Smooth muscle cell (in vitro differentiated cells): ENCODE data around the gene SPAG9. TPM values are rescaled to one million over a fixed set of nuclear protein-coding genes. Genes with fewer than 3 reads are reported as not detected.

Source experiments
- DNase-seq: peaks from one replicate; lab custom pipeline; 2025; ENCODE audit not compliant: unreplicated experiment; lab: John Stamatoyannopoulos, UW
- H2AFZ ChIP-seq: fragments of 200-600 bp; sonication (generic); 2 replicates; pipeline ENCODE4 v1.6.0; 2016; ENCODE audit warnings: antibody characterized with exemption, low read depth, mild to moderate bottlenecking
- H3F3A ChIP-seq: fragments of 200-600 bp; sonication (generic); 2 replicates; pipeline ENCODE4 v1.6.0; 2017; ENCODE audit warnings: antibody characterized with exemption, low read depth
- H3K27ac ChIP-seq: fragments of 200-600 bp; sonication (generic); 2 replicates; pipeline ENCODE4 v1.5.1; 2016; ENCODE audit warnings: low read depth, mild to moderate bottlenecking
- H3K27me3 ChIP-seq: fragments of 200-600 bp; sonication (generic); 2 replicates; pipeline ENCODE4 v1.6.1; 2016; ENCODE audit warnings: low read depth, mild to moderate bottlenecking
- H3K36me3 ChIP-seq: fragments of 200-600 bp; sonication (generic); 2 replicates; pipeline ENCODE4 v1.5.1; 2016; ENCODE audit warnings: low read depth
- H3K4me1 ChIP-seq: fragments of 200-600 bp; sonication (generic); 2 replicates; pipeline ENCODE4 v1.5.1; 2016; ENCODE audit warnings: low read depth
- H3K4me2 ChIP-seq: fragments of 200-600 bp; sonication (generic); 2 replicates; pipeline ENCODE4 v1.6.0; 2016; ENCODE audit warnings: mild to moderate bottlenecking
- H3K4me3 ChIP-seq: fragments of 200-600 bp; sonication (generic); 2 replicates; pipeline ENCODE4 v1.5.1; 2016; ENCODE audit warnings: mild to moderate bottlenecking
- H3K79me2 ChIP-seq: fragments of 200-600 bp; sonication (generic); 2 replicates; pipeline ENCODE4 v1.6.0; 2016; ENCODE audit warnings: low read depth, mild to moderate bottlenecking
- H3K9ac ChIP-seq: fragments of 200-600 bp; sonication (generic); 2 replicates; pipeline ENCODE4 v1.6.0; 2016; ENCODE audit warnings: low read depth
- H3K9me3 ChIP-seq: fragments of 200-600 bp; sonication (generic); replicated peaks from 2 replicates; pipeline ENCODE4 v1.5.1; 2016; ENCODE audit warnings: low read depth
- H4K20me1 ChIP-seq: fragments of 200-600 bp; sonication (generic); 2 replicates; pipeline ENCODE4 v1.6.0; 2016; ENCODE audit warnings: low read depth
- WGBS: methylation state at CpG from one replicate; pipeline ENCODE4 v1.1.7; 2016; ENCODE audit warnings: low lambda C conversion rate; 5-methylcytosine and 5-hydroxymethylcytosine counted together
- polyA plus RNA-seq: library from polyadenylated mRNA; unstranded; fragments of >200 nt; fragmentation: Nextera tagmentation; extraction: Ambion mirVana; gene quantifications from 2 replicates; pipeline ENCODE4 v1.2.1, GENCODE V29; 2016
- total RNA-seq: library from RNA; depleted of rRNA; stranded (reverse); fragments of >200 nt; gene quantifications from 2 replicates; pipeline ENCODE4 v1.2.3, GENCODE V29; 2014
- TF ChIP-seq, protein P1 (sequence below): fragments of 200-600 bp; sonication (generic); IDR thresholded peaks from 2 replicates; pipeline ENCODE4 v1.5.1; 2017; ENCODE audit warnings: borderline replicate concordance, mild to moderate bottlenecking, antibody characterized with exemption; ENCODE audit not compliant: insufficient read depth, poor library complexity, severe bottlenecking

Gene SPAG9
- total and polyA plus RNA-seq, 2 experiments from 2014 or later, result 29.1 to 64.8 TPM

- H3F3A ChIP-seq, result no peaks in the 10 kb centered on the region
- WGBS, result 85% methylated on average over 18 of the region's 18 CpGs
- H3K4me3 ChIP-seq, result no peak overlapping the region
These were observed 203.8 kb downstream of the SPAG9 start for GRCh38 chr17:50916708-50917417.

GRCh38 chr17:50916026-50916707 is 204.5 kb downstream of the SPAG9 start:
- no peaks in the 10 kb centered on the region for H3K79me2 ChIP-seq
- H3F3A ChIP-seq, result no peaks in the 10 kb centered on the region
- no peak overlapping the region for H3K4me3 ChIP-seq
- H3K9me3 ChIP-seq, result no peaks in the 10 kb centered on the region
- H3K9ac ChIP-seq, result no peak overlapping the region
- no peaks in the 10 kb centered on the region for H3K27me3 ChIP-seq
- TF ChIP-seq, protein P1, sequence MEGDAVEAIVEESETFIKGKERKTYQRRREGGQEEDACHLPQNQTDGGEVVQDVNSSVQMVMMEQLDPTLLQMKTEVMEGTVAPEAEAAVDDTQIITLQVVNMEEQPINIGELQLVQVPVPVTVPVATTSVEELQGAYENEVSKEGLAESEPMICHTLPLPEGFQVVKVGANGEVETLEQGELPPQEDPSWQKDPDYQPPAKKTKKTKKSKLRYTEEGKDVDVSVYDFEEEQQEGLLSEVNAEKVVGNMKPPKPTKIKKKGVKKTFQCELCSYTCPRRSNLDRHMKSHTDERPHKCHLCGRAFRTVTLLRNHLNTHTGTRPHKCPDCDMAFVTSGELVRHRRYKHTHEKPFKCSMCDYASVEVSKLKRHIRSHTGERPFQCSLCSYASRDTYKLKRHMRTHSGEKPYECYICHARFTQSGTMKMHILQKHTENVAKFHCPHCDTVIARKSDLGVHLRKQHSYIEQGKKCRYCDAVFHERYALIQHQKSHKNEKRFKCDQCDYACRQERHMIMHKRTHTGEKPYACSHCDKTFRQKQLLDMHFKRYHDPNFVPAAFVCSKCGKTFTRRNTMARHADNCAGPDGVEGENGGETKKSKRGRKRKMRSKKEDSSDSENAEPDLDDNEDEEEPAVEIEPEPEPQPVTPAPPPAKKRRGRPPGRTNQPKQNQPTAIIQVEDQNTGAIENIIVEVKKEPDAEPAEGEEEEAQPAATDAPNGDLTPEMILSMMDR, result no peak
- no peak for DNase-seq
- WGBS, result 86% methylated on average over 2 of the region's 2 CpGs
- H3K4me1 ChIP-seq, result peaks cover 27% of the 10 kb centered on the region
- H3K4me2 ChIP-seq, result no peak overlapping the region
- no peaks in the 10 kb centered on the region for H3K36me3 ChIP-seq
- H3K27ac ChIP-seq, result no peak overlapping the region
- no peaks in the 10 kb centered on the region for H4K20me1 ChIP-seq
- H2AFZ ChIP-seq, result no peak overlapping the region

More at GRCh38 chr17:50916708-50917417, 203.8 kb downstream of the SPAG9 start:
- no peaks in the 10 kb centered on the region for H3K36me3 ChIP-seq
- no peaks in the 10 kb centered on the region for H3K27me3 ChIP-seq
- H4K20me1 ChIP-seq, result no peaks in the 10 kb centered on the region
- TF ChIP-seq, protein P1, result no peak
- no peak overlapping the region for H3K9ac ChIP-seq
- no peak overlapping the region for H3K27ac ChIP-seq
- DNase-seq, result no peak
- H2AFZ ChIP-seq, result no peak overlapping the region
- no peaks in the 10 kb centered on the region for H3K9me3 ChIP-seq
- no peaks in the 10 kb centered on the region for H3K79me2 ChIP-seq
- no peak overlapping the region for H3K4me2 ChIP-seq
- H3K4me1 ChIP-seq, result peaks cover 27% of the 10 kb centered on the region

- no peak overlapping the region for H2AFZ ChIP-seq
- WGBS, result 90% methylated on average over 11 of the region's 11 CpGs
- DNase-seq, result no peak
- H3K4me2 ChIP-seq, result no peak overlapping the region
- no peaks in the 10 kb centered on the region for H3F3A ChIP-seq
- no peaks in the 10 kb centered on the region for H3K9me3 ChIP-seq
- H3K36me3 ChIP-seq, result no peaks in the 10 kb centered on the region
- H4K20me1 ChIP-seq, result no peaks in the 10 kb centered on the region
- H3K79me2 ChIP-seq, result no peaks in the 10 kb centered on the region
- peaks cover 18% of the 10 kb centered on the region for H3K4me1 ChIP-seq
- H3K27me3 ChIP-seq, result no peaks in the 10 kb centered on the region
- no peak overlapping the region for H3K4me3 ChIP-seq
- TF ChIP-seq, protein P1, result no peak
- H3K9ac ChIP-seq, result no peak overlapping the region
- H3K27ac ChIP-seq, result no peak overlapping the region
These were observed 206.1 kb downstream of the SPAG9 start for GRCh38 chr17:50914505-50915063.
